Common myeloid progenitor, CD34-positive (primary cell): ENCODE data around the gene ABRAXAS1.

ENCODE experiments used
- CTCF ChIA-PET: fragments of 350-600 bp; sonication (Branson Sonifier 250); formaldehyde crosslinking; loops from one replicate; lab custom pipeline; 2021; ENCODE audit warnings: antibody characterized with exemption; lab: Charles Lee
- POLR2A ChIA-PET: fragments of 350-600 bp; sonication (Branson Sonifier 250); formaldehyde crosslinking; loops from one replicate; lab custom pipeline; 2021; ENCODE audit warnings: antibody characterized with exemption; lab: Charles Lee
- DNase-seq, 3 donors: peaks; one replicate each; pipeline versions ENCODE4 v3.0.0 to v3.0.0-alpha.2; 2013
- H3K27ac ChIP-seq, 2 experiments: 1 replicate in 1 of 2; 2 replicates in 1 of 2; pipeline ENCODE4 v1.7.0; 2013; ENCODE audit warnings: inconsistent platforms in 2 of 2, low read length in 2 of 2, mild to moderate bottlenecking in 2 of 2, low read depth in 1 of 2, moderate library complexity in 1 of 2; ENCODE audit not compliant: severe bottlenecking in 2 of 2, insufficient read depth in 1 of 2, poor library complexity in 1 of 2
- H3K27me3 ChIP-seq, 5 experiments: replicated peaks in 2 of 5; 1 replicate in 3 of 5; 2 replicates in 2 of 5; pipeline versions ENCODE4 v1.6.1 to v1.7.0; 2013; ENCODE audit warnings: low read length in 4 of 5, mild to moderate bottlenecking in 2 of 5, moderate library complexity in 2 of 5, inconsistent platforms in 1 of 5; ENCODE audit not compliant: insufficient read depth in 5 of 5, control insufficient read depth in 4 of 5
- H3K36me3 ChIP-seq, 4 experiments: 1 replicate in 2 of 4; 2 replicates in 2 of 4; pipeline versions ENCODE4 v1.6.1 to v1.7.0; 2013; ENCODE audit warnings: low read length in 3 of 4, control low read depth in 1 of 4, mild to moderate bottlenecking in 1 of 4; ENCODE audit not compliant: control insufficient read depth in 4 of 4, insufficient read depth in 4 of 4
- H3K4me1 ChIP-seq, 4 experiments: 1 replicate in 3 of 4; 2 replicates in 1 of 4; pipeline versions ENCODE4 v1.6.1 to v1.7.1; 2013; ENCODE audit warnings: low read length in 3 of 4, mild to moderate bottlenecking in 3 of 4, control low read depth in 1 of 4, inconsistent platforms in 1 of 4, moderate library complexity in 1 of 4; ENCODE audit not compliant: control insufficient read depth in 4 of 4, insufficient read depth in 4 of 4; ENCODE audit errors: control extremely low read depth in 1 of 4
- H3K4me3 ChIP-seq, 7 experiments: 1 replicate in 4 of 7; 2 replicates in 3 of 7; pipeline versions ENCODE4 v1.5.1 to v1.7.0; 2013; ENCODE audit warnings: mild to moderate bottlenecking in 7 of 7, low read length in 6 of 7, moderate library complexity in 6 of 7, inconsistent platforms in 2 of 7, low read depth in 2 of 7, control low read depth in 1 of 7; ENCODE audit not compliant: insufficient read depth in 4 of 7, control insufficient read depth in 1 of 7; ENCODE audit errors: extremely low read depth in 1 of 7
- H3K9me3 ChIP-seq, 5 experiments: 1 replicate in 4 of 5; 2 replicates in 1 of 5; pipeline versions ENCODE4 v1.6.1 to v1.7.1; 2013; ENCODE audit warnings: low read length in 4 of 5, mild to moderate bottlenecking in 2 of 5, inconsistent platforms in 1 of 5, low read depth in 1 of 5, moderate library complexity in 1 of 5; ENCODE audit not compliant: control insufficient read depth in 4 of 5, insufficient read depth in 2 of 5; ENCODE audit errors: control extremely low read depth in 1 of 5
- WGBS: methylation state at CpG from one replicate; pipeline ENCODE4 v1.1.5; 2013; ENCODE audit not compliant: insufficient coverage; 5-methylcytosine and 5-hydroxymethylcytosine counted together

ABRAXAS1 gene

DNA sequence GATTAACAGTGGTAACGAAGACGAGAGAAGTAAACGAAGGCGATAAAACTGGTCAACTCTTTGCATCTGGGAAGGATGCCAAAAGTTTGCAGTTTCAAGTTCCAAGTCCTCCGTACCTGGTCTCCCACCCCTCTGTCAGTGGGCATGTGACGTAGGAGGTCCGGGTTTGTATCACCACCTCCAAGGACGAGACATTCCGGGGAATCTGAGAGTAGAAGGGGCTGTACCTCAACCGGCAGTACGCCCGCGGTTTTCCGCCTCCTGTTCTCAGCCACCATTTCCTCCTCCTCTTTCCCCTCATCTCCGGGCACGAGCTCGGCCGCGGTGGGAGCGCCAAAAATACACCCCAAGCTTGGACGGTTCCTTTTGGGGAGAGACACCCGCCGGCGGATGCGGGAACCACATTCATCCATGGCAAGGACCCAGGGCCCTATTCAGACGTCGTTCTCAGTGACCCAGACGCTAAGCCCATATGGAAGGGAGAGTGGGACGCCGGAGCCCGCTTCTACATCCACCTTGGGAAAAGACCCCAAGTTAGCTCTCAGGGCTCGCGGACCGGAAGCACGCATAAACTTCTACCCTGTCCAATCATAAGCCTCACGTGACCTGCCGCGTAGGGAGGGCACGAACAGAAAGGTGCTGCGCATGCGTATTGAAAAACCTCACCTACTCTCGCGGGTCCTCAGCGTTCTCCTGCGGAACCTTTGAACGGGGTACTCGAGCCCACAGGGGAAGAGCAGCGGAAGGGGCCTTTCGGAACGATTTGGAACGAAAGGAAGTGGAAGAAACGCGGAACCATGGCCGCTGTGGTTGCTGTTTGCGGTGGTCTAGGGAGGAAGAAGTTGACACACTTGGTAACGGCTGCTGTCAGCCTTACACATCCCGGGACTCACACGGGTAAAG lies 29.4 kb downstream of the ABRAXAS1 start, which contains the start of the genes HELQ and MRPS18C:
Gene HELQ, minus strand, starts transcription at position 543 of the 903 bp plus-strand sequence. Its CDS starts 130 bp downstream, at position 413.
Gene MRPS18C, plus strand, starts transcription at position 778 of the 903 bp plus-strand sequence. Its CDS starts 20 bp downstream, at position 798.
- Histone ChIP-seq H3K27ac (peak within 1 kb of the TSS; percentile 96 to 98), H3K36me3 (peaks cover 6 to 38% (median 29%) of the 10 kb centered on the region in 4 experiments), H3K27me3 (no peaks in the 10 kb centered on the region), H3K9me3 (no peaks in the 10 kb centered on the region), H3K4me1 (peaks cover 9 to 30% (median 26%) of the 10 kb centered on the region in 4 experiments), H3K4me3 (peak within 1 kb of the TSS; percentile 74 to 96 (median 93))
- peak; percentile 100 for DNase-seq
- POLR2A ChIA-PET = interaction anchor here (0.6 to 1.2 kb wide), 4 partner anchors 11 to 93 kb away, joined by 3 read pairs; partner anchors contain the start of gene ABRAXAS1
- WGBS = under 1% methylated on average over 33 of the region's 58 CpGs
- CTCF ChIA-PET = interaction anchor here (0.6 to 2.5 kb wide), 5 partner anchors 13 to 172 kb away, joined by 3 to 6 read pairs (median 3); partner anchors contain the start of gene COQ2

DNA sequence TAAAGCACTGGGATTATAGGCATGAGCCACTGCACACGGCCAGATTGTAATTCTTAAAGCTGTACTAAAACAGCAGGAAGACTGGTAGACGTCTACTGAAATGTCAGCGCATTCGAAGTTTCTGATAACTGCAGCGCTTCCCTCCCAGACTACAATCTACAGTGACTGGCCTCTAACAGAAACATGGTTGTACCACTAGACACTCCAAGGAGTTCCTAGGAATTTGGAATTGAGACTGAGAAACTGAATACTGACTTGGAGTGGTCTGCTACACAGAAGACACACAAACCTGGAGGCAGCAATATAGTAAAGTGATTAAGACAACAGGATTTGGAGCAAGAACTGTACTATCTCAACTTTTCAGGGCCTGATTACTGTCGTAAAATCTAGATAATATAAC lies 30.2 kb downstream of the ABRAXAS1 start:
- DNase-seq = peak; percentile 5 to 28 (median 17)
- H3K36me3 ChIP-seq = peaks cover 6 to 31% (median 24%) of the 10 kb centered on the region in 4 experiments

DNA sequence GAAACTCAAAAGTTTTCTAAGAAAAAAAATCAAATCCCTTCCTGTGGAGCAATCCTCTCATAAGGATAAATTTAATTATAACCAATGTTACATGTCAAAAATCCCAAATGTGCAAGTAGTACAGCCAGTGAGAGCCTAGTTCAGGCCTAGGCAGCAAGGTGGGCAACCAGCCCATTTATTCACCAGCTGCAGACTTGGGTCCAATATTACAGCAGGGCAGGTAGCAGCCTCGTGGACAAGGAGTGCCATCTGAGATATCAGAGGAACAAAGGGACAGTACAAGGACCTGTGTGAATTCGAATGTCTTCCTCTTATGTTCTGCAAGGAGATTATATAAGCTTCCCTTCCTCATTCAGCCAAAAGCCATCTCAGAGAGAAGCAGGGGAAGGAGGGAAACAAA lies 35.9 kb downstream of the ABRAXAS1 start:
- ChIA-PET CTCF (no interaction called here), POLR2A (no interaction called here)
- Histone ChIP-seq H3K36me3 (peaks cover 15 to 31% (median 24%) of the 10 kb centered on the region in 4 experiments), H3K9me3 (no peaks in the 10 kb centered on the region), H3K27ac (no peak overlapping the region), H3K4me1 (peaks cover 2 to 5% (median 3%) of the 10 kb centered on the region in 4 experiments), H3K4me3 (no peak overlapping the region), H3K27me3 (no peaks in the 10 kb centered on the region)
- DNase-seq = no peak
- WGBS = no CpG with 5 or more reads among the region's 2 CpGs

More for the DNA sequence above, 30.2 kb downstream of the ABRAXAS1 start:
- Histone ChIP-seq H3K4me3 (peak overlapping the region in 6 of 7 experiments; percentile 88 to 96 (median 94)), H3K9me3 (no peaks in the 10 kb centered on the region), H3K27ac (peak overlapping the region; percentile 96 to 98), H3K27me3 (no peaks in the 10 kb centered on the region), H3K4me1 (peaks cover 9 to 30% (median 26%) of the 10 kb centered on the region in 4 experiments)
- ChIA-PET CTCF (interaction anchor here (0.7 to 2.5 kb wide), 5 partner anchors 12 to 171 kb away, joined by 3 to 6 read pairs (median 3); partner anchors contain the start of gene COQ2), POLR2A (interaction anchor here (1.2 kb wide), 2 partner anchors 10 to 30 kb away, joined by 3 read pairs; partner anchors contain the start of gene ABRAXAS1)
- 24% methylated on average over 5 of the region's 6 CpGs for WGBS

DNA sequence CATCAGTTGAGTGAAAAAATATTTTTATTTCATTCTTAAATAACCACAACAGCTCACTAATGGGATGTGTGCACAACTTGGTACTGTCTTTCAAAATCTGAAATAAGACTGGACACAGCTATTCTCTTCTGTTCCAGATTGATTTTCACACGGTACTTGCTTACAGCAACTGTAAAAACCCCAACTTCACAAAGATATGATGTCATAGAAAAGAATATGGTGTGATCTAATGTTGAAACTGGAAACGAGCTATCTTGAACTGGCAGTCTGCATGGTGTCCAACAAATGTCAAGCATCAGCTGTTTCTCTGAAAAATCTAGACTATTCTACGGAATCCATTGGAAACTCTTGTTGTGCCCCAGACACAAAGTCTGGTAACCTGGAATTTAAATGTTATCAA lies 44.0 kb downstream of the ABRAXAS1 start:
- H3K4me3 ChIP-seq = no peak overlapping the region
- H3K36me3 ChIP-seq = peaks cover 14 to 48% (median 20%) of the 10 kb centered on the region in 4 experiments
- no peak overlapping the region for H3K27ac ChIP-seq
- H3K4me1 ChIP-seq = no peaks in the 10 kb centered on the region
- H3K9me3 ChIP-seq = no peaks in the 10 kb centered on the region
- no peaks in the 10 kb centered on the region for H3K27me3 ChIP-seq
- CTCF ChIA-PET = interaction anchor here (0.9 to 1.6 kb wide), 2 partner anchors 11 to 23 kb away, joined by 3 read pairs; no protein-coding TSS in a partner anchor
- POLR2A ChIA-PET = no interaction called here
- 93% methylated on average over 2 of the region's 3 CpGs for WGBS
- no peak for DNase-seq

DNA sequence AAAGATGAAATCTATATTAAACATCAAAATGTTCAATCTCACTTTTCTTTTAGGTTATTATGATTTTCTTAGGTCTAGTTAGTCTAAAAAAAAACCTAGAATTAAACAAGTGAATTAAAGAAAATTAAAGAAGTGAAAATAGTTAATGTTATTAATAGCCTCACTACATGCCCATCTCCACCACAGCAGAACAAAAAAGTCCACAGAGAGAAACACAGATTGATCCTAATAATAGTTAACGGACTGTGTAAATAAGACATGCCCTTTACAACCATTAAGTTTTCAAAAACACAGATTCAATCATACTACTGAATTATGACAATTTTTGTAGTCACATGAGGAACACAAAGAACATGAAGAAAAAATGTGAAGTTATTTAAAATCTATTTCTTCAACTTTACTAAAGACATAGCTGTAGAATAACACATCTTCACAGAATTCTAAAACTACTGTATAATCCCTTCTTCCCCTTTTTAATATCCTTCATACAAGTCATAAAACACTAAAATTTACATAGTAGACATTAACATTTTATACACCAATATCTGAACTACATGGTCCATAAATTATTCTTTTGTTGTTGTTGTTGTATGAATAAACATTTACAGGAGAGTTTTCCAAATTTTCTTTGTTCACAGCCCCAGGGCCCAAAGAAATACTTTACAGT lies 44.6 kb downstream of the ABRAXAS1 start:
- H3K36me3 ChIP-seq = peaks cover 11 to 43% (median 18%) of the 10 kb centered on the region in 4 experiments
- no peak overlapping the region for H3K27ac ChIP-seq
- ChIA-PET CTCF (interaction anchor here (0.9 kb wide), 1 partner anchor 11 kb away, joined by 3 read pairs; no protein-coding TSS in a partner anchor), POLR2A (no interaction called here)
- DNase-seq = no peak
- H3K4me1 ChIP-seq = no peaks in the 10 kb centered on the region
- H3K9me3 ChIP-seq = no peaks in the 10 kb centered on the region
- H3K4me3 ChIP-seq = no peak overlapping the region
- H3K27me3 ChIP-seq = no peaks in the 10 kb centered on the region
- no CpG with 5 or more reads among the region's 1 CpG for WGBS

DNA sequence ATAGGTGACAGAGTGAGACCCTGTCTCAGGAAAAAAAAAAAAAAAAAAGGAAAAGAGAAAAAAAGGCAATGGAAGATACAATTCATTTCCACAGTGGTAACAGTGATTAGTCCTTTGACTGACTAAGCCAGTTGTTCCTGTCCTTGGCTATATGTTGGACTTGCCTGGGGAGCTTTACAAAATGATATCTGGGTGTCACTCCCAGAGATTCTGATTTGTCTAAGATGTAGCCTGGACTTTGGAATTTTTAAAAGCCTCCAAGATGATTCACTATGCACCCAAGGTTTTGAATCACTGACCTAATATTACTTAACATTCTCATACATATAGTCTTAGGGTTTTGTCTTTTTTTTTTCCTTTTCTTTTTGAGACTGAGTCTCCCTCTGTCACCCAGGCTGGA lies 46.2 kb downstream of the ABRAXAS1 start:
- DNase-seq = no peak

More for the DNA sequence above, 46.2 kb downstream of the ABRAXAS1 start:
- H3K4me3 ChIP-seq = no peak overlapping the region
- POLR2A ChIA-PET = no interaction called here
- H3K36me3 ChIP-seq = peaks cover 8 to 35% (median 10%) of the 10 kb centered on the region in 4 experiments
- no peaks in the 10 kb centered on the region for H3K4me1 ChIP-seq
- no peak overlapping the region for H3K27ac ChIP-seq
- CTCF ChIA-PET = interaction anchor here (0.8 kb wide), 1 partner anchor 343 kb away, joined by 4 read pairs; no protein-coding TSS in a partner anchor
- H3K9me3 ChIP-seq = no peaks in the 10 kb centered on the region
- H3K27me3 ChIP-seq = no peaks in the 10 kb centered on the region
